Mesenchymal stem cell (in vitro differentiated cells and primary cell): Measurements from ENCODE around the gene ZBTB7B.
A peak's percentile ranks its signal among the peaks of the same experiment; 100 is the strongest.

Source experiments
- DNase-seq: peaks from one replicate; pipeline ENCODE4 v3.0.0-alpha.2; 2013
- H2AFZ ChIP-seq: one replicate; pipeline ENCODE4 v1.6.1; 2013; ENCODE audit warnings: low read depth, mild to moderate bottlenecking, control low read depth, inconsistent platforms, low read length, moderate library complexity
- H2AK5ac ChIP-seq: 2 replicates; pipeline ENCODE4 v1.6.1; 2013; ENCODE audit warnings: low read length, moderate library complexity, mild to moderate bottlenecking, inconsistent platforms; ENCODE audit not compliant: severe bottlenecking
- H2BK120ac ChIP-seq: one replicate; pipeline ENCODE4 v1.6.1; 2013; ENCODE audit warnings: low read depth, mild to moderate bottlenecking, inconsistent platforms, low read length, moderate library complexity
- H2BK12ac ChIP-seq, 2 experiments: one replicate each; pipeline ENCODE4 v1.6.1; 2013; ENCODE audit warnings: inconsistent platforms in 2 of 2, low read length in 2 of 2, mild to moderate bottlenecking in 2 of 2, moderate library complexity in 2 of 2, control low read depth in 1 of 2
- H2BK15ac ChIP-seq: one replicate; pipeline ENCODE4 v1.6.1; 2013; ENCODE audit warnings: mild to moderate bottlenecking, low read depth, inconsistent platforms; ENCODE audit not compliant: poor library complexity, severe bottlenecking
- H2BK5ac ChIP-seq: 2 replicates; pipeline ENCODE4 v1.6.1; 2013; ENCODE audit warnings: low read depth, mild to moderate bottlenecking, low read length, control low read depth, inconsistent platforms; ENCODE audit not compliant: poor library complexity, severe bottlenecking
- H3K14ac ChIP-seq, 2 experiments: one replicate each; pipeline ENCODE4 v1.6.1; 2013; ENCODE audit warnings: inconsistent platforms in 2 of 2, low read length in 2 of 2, control low read depth in 1 of 2, mild to moderate bottlenecking in 1 of 2, moderate library complexity in 1 of 2
- H3K18ac ChIP-seq, 2 experiments: one replicate each; pipeline ENCODE4 v1.6.1; 2013; ENCODE audit warnings: inconsistent platforms in 2 of 2, low read length in 2 of 2, control low read depth in 1 of 2, low read depth in 1 of 2, mild to moderate bottlenecking in 1 of 2
- H3K23ac ChIP-seq, 2 experiments: one replicate each; pipeline ENCODE4 v1.6.1; 2013; ENCODE audit warnings: inconsistent platforms in 2 of 2, low read length in 2 of 2, mild to moderate bottlenecking in 2 of 2, moderate library complexity in 2 of 2, control low read depth in 1 of 2
- H3K27ac ChIP-seq: 2 replicates; pipeline ENCODE4 v1.5.1; 2013; ENCODE audit warnings: mild to moderate bottlenecking, moderate library complexity, low read length, control low read depth, inconsistent platforms; ENCODE audit not compliant: poor library complexity, severe bottlenecking
- H3K27me3 ChIP-seq, 2 experiments: 2 replicates each; pipeline versions ENCODE4 v1.6.1 to v1.7.0; 2013; ENCODE audit warnings: low read length in 2 of 2, mild to moderate bottlenecking in 2 of 2, moderate library complexity in 2 of 2, control low read depth in 1 of 2, inconsistent platforms in 1 of 2; ENCODE audit not compliant: control insufficient read depth in 1 of 2, insufficient read depth in 1 of 2
- H3K36me3 ChIP-seq, 2 experiments: 2 replicates each; pipeline versions ENCODE4 v1.6.1 to v1.7.0; 2013; ENCODE audit warnings: low read length in 2 of 2, control low read depth in 1 of 2, inconsistent platforms in 1 of 2, low read depth in 1 of 2, mild to moderate bottlenecking in 1 of 2; ENCODE audit not compliant: insufficient read depth in 2 of 2, control insufficient read depth in 1 of 2
- H3K4ac ChIP-seq, 2 experiments: one replicate each; pipeline ENCODE4 v1.6.1; 2013; ENCODE audit warnings: inconsistent platforms in 2 of 2, low read length in 2 of 2, mild to moderate bottlenecking in 2 of 2, moderate library complexity in 2 of 2, control low read depth in 1 of 2, low read depth in 1 of 2
- H3K4me1 ChIP-seq: 2 replicates; pipeline ENCODE4 v1.6.1; 2013; ENCODE audit warnings: low read depth, low read length, control low read depth; ENCODE audit not compliant: control insufficient read depth, insufficient read depth
- H3K4me2 ChIP-seq: 2 replicates; pipeline ENCODE4 v1.6.1; 2013; ENCODE audit warnings: low read length, mild to moderate bottlenecking, inconsistent platforms; ENCODE audit not compliant: poor library complexity, severe bottlenecking
- H3K4me3 ChIP-seq, 2 experiments: 2 replicates each; pipeline versions ENCODE4 v1.5.1 to v1.7.0; 2013; ENCODE audit warnings: low read length in 2 of 2, mild to moderate bottlenecking in 2 of 2, control low read depth in 1 of 2, low read depth in 1 of 2; ENCODE audit not compliant: insufficient read depth in 1 of 2
- H3K79me1 ChIP-seq: replicated peaks from 2 replicates; pipeline ENCODE4 v1.6.1; 2013; ENCODE audit warnings: mild to moderate bottlenecking, control low read depth, low read length, inconsistent platforms; ENCODE audit not compliant: poor library complexity, severe bottlenecking
- H3K9ac ChIP-seq: 2 replicates; pipeline ENCODE4 v1.7.0; 2013; ENCODE audit warnings: mild to moderate bottlenecking, low read length, moderate library complexity
- H3K9me3 ChIP-seq: 2 replicates; pipeline ENCODE4 v1.7.0; 2013; ENCODE audit warnings: mild to moderate bottlenecking, low read length; ENCODE audit not compliant: control insufficient read depth
- H4K8ac ChIP-seq: one replicate; pipeline ENCODE4 v1.6.1; 2013; ENCODE audit warnings: inconsistent platforms, mild to moderate bottlenecking, low read length, moderate library complexity
- H4K91ac ChIP-seq: one replicate; pipeline ENCODE4 v1.6.1; 2013; ENCODE audit warnings: mild to moderate bottlenecking, low read length, inconsistent platforms
- WGBS: methylation state at CpG from one replicate; pipeline ENCODE4 v1.1.7; 2013; ENCODE audit warnings: mixed read lengths; 5-methylcytosine and 5-hydroxymethylcytosine counted together

The ZBTB7B gene

DNA sequence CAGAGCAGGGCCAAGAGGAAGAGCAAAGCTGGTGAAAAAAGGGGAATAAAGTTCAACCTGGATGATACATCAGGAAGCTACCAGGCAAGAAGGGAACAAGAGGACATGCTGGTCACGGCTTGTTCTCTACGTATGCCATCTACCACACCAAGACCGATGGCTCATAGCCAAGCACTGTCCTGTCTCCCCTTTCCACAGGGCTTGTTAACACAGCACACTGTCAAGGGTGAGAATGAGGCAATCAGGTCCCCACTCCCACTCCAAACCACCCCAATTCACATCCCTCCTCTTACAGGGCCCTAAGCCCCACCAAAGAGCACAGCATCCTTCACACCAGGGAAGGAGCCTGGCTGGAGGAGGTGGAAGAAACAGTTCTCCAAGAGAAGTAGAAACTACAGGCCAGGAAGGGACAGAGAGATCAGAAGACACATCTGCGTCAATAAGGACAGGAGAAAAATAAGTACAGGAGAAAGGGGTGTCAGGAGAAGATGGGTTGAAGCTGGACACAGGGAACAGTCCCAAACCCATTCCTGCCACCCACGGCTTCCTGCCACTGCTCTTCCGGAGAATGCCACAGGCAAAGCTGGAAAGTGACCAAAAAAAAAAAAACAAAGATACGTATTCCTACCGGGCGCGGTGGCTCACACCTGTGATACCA is 31.1 kb upstream of the ZBTB7B start:
- Histone ChIP-seq H3K9ac (peak overlapping the region; percentile 98), H2BK120ac (peak overlapping the region; percentile 87), H2BK5ac (peak overlapping the region; percentile 69), H4K8ac (peak overlapping the region; percentile 90), H3K14ac (peak overlapping the region in 1 of 2 experiments; percentile 37), H2BK15ac (peak overlapping the region; percentile 92), H3K9me3 (no peaks in the 10 kb centered on the region), H3K27ac (peak overlapping the region; percentile 100), H4K91ac (peak overlapping the region; percentile 99), H3K4me1 (peaks cover 27% of the 10 kb centered on the region), H3K18ac (peak overlapping the region; percentile 92 to 98), H2BK12ac (peak overlapping the region; percentile 97 to 100), H3K36me3 (peaks cover 21% of the 10 kb centered on the region in 2 experiments), H3K4ac (peak overlapping the region; percentile 97 to 98), H2AFZ (no peak overlapping the region), H3K23ac (peak overlapping the region in 1 of 2 experiments; percentile 91), H3K27me3 (no peaks in the 10 kb centered on the region), H3K4me2 (peak overlapping the region; percentile 62), H3K4me3 (peak overlapping the region in 1 of 2 experiments; percentile 90), H2AK5ac (peak overlapping the region; percentile 100), H3K79me1 (no peaks in the 10 kb centered on the region)
- 57% methylated on average over 10 of the region's 10 CpGs for WGBS
- DNase-seq, result no peak

- H3K27me3 ChIP-seq, result no peaks in the 10 kb centered on the region
- H3K36me3 ChIP-seq, result peaks cover 15 to 16% of the 10 kb centered on the region in 2 experiments
- peak overlapping the region; percentile 98 for H3K9ac ChIP-seq
- peak overlapping the region; percentile 8 for H4K8ac ChIP-seq
- no peak overlapping the region for H3K23ac ChIP-seq
- WGBS, result no CpG with 5 or more reads among the region's 3 CpGs
- no peak for DNase-seq
- H3K4me3 ChIP-seq, result peak overlapping the region in 1 of 2 experiments; percentile 85
- no peak overlapping the region for H2AFZ ChIP-seq
- no peak overlapping the region for H3K14ac ChIP-seq
- H2BK12ac ChIP-seq, result peak overlapping the region; percentile 15 to 94
- peak overlapping the region; percentile 62 for H2AK5ac ChIP-seq
- H2BK5ac ChIP-seq, result peak overlapping the region; percentile 3
- H3K18ac ChIP-seq, result peak overlapping the region; percentile 49 to 94
- peak overlapping the region; percentile 8 for H2BK120ac ChIP-seq
- H3K4ac ChIP-seq, result peak overlapping the region in 1 of 2 experiments; percentile 79
- peaks cover 27% of the 10 kb centered on the region for H3K4me1 ChIP-seq
- peak overlapping the region; percentile 100 for H3K27ac ChIP-seq
- H3K79me1 ChIP-seq, result no peaks in the 10 kb centered on the region
- H2BK15ac ChIP-seq, result peak overlapping the region; percentile 15
- no peaks in the 10 kb centered on the region for H3K9me3 ChIP-seq
- peak overlapping the region; percentile 34 for H4K91ac ChIP-seq
- H3K4me2 ChIP-seq, result peak overlapping the region; percentile 53
Observed at GRCh38 chr1:154972213-154972516, 30.4 kb upstream of the ZBTB7B start.

- H3K23ac ChIP-seq, result peak overlapping the region in 1 of 2 experiments; percentile 31
- H3K4me1 ChIP-seq, result peaks cover 22% of the 10 kb centered on the region
- H2AFZ ChIP-seq, result no peak overlapping the region
- peak overlapping the region; percentile 93 to 98 for H3K18ac ChIP-seq
- H2BK5ac ChIP-seq, result peak overlapping the region; percentile 92
- peak overlapping the region; percentile 51 to 97 for H3K4ac ChIP-seq
- peak overlapping the region; percentile 30 for H2BK15ac ChIP-seq
- H3K9ac ChIP-seq, result peak overlapping the region; percentile 98
- H3K14ac ChIP-seq, result peak overlapping the region in 1 of 2 experiments; percentile 89
- peak overlapping the region in 1 of 2 experiments; percentile 85 for H3K4me3 ChIP-seq
- 4% methylated on average over 11 of the region's 18 CpGs for WGBS
- H3K27ac ChIP-seq, result peak overlapping the region; percentile 100
- no peaks in the 10 kb centered on the region for H3K27me3 ChIP-seq
- peak overlapping the region; percentile 64 for H3K4me2 ChIP-seq
- H2BK120ac ChIP-seq, result peak overlapping the region; percentile 69
- H4K91ac ChIP-seq, result peak overlapping the region; percentile 91
- no peaks in the 10 kb centered on the region for H3K9me3 ChIP-seq
- no peaks in the 10 kb centered on the region for H3K79me1 ChIP-seq
- peak; percentile 97 for DNase-seq
- peak overlapping the region; percentile 15 to 94 for H2BK12ac ChIP-seq
- H2AK5ac ChIP-seq, result peak overlapping the region; percentile 100
- peaks cover 9 to 10% of the 10 kb centered on the region in 2 experiments for H3K36me3 ChIP-seq
- peak overlapping the region; percentile 93 for H4K8ac ChIP-seq
Observed at GRCh38 chr1:154972517-154973343, 29.9 kb upstream of the ZBTB7B start.
